GM20000 (cell line): Measurements from ENCODE around the gene C5orf24.

Experiments used
- DNase-seq: peaks from one replicate; pipeline ENCODE4 v3.0.0; 2012; ENCODE audit warnings: low spot score
- TF ChIP-seq, protein P1 (sequence below): IDR thresholded peaks from 2 replicates; pipeline ENCODE4 v1.5.1; 2012; ENCODE audit warnings: mild to moderate bottlenecking, control low read depth; ENCODE audit errors: extremely low read depth, missing control alignments

Gene C5orf24

DNA sequence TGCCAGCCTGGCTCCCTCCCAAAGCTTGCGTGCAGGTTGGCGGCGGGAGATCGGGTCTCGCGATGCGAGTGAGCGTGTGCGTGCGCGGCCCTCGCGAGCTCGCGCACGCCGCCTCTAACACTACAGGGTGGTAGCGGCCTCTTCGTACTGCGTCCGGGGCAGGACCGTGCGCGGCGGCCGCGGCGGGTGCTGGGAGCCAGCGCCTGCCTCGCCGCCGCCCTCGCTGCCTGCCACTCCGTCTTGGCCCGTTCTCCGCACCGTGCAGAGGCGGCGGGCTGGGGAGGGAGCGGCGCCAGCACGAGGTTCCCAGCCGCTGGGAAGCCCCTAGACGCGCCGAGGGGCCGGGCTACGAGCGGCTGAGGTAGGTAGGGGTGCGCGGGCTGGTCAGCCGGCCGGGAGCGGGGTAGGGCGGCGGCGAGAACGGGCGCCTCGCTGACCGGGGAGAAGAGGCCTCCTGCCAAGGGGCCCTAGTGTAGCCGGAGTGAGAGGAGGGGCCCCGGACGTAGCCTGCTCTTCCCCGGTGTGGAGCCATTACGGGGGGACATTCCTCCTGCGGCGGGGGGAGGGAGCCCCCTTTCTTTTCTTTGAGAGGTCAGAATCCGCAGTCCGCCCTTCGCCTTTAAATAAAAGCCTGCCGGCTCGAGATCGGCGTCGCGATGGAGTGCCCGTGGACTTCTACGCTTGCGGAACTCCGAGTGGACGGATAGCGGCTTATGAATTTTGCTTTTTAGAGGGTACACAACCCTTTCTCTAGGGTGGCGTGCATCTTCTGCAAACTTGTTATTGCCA is at the start of gene C5orf24:
Gene C5orf24, plus strand, starts transcription at position 117 of the 789 bp plus-strand sequence. CDS start 8,933 bp downstream, outside the sequence.
- DNase-seq, result peak; percentile 94
- TF ChIP-seq, protein P1, sequence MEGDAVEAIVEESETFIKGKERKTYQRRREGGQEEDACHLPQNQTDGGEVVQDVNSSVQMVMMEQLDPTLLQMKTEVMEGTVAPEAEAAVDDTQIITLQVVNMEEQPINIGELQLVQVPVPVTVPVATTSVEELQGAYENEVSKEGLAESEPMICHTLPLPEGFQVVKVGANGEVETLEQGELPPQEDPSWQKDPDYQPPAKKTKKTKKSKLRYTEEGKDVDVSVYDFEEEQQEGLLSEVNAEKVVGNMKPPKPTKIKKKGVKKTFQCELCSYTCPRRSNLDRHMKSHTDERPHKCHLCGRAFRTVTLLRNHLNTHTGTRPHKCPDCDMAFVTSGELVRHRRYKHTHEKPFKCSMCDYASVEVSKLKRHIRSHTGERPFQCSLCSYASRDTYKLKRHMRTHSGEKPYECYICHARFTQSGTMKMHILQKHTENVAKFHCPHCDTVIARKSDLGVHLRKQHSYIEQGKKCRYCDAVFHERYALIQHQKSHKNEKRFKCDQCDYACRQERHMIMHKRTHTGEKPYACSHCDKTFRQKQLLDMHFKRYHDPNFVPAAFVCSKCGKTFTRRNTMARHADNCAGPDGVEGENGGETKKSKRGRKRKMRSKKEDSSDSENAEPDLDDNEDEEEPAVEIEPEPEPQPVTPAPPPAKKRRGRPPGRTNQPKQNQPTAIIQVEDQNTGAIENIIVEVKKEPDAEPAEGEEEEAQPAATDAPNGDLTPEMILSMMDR, result no peak

DNA sequence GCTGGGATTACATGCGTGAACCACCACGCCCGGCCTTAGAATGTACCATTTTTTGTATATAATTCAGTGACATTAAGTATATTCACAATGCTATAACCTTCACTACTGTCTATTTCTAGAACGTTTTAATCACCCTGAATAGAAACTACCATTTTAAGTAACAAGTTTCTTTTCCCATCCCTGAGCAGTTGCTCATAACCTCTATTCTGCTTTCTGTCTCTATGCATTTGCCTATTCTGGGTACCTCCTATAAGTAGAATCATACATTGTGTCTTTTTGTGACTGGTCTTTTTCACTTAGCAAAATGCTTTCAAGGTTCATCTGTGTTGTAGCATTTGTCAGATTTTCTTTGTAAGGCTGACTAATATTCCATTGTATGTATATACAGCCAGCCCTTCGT is 47.3 kb upstream of the C5orf24 start:
- DNase-seq, result no peak

DNA sequence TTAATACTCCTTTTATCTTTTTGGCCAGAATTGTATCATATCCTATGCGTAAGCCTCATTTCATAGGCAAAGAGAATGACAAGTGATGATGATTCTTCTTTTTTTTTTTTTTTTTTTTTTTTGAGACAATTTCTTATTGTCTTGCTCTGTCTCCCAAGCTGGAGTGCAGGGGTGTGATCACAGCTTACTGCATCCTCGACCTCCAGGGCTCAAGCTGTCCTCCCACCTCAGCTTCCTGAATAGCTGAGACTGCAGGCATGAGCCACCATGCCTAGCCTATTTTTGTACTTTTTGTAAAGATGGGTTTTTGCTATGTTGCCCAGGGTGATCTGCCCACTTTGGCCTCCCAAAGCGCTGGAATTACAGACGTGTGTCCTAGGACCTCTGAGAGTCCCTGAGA is 41.9 kb upstream of the C5orf24 start:
- TF ChIP-seq, protein P1, result no peak
- no peak for DNase-seq

More for the DNA sequence above, 47.3 kb upstream of the C5orf24 start:
- TF ChIP-seq, protein P1, result no peak

DNA sequence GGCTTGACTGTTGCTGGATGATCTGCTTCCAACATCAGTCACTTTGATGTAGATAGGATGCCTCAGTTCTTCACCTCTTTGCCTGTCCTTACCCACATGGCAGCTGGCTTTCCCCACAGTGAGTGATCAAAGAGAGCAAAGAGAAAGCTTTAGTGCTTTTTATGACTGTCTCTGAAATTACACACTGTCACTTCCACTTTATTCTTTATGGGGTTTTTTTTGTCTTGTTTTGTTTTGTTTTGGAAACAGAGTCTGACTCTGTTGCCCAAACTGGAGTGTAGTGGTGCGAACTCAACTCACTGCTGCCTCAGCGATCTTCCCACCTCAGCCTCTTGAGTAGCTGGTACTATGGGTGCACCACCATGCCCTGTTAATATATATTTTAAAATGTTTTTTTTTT is 32.4 kb upstream of the C5orf24 start:
- TF ChIP-seq, protein P1, result no peak

DNA sequence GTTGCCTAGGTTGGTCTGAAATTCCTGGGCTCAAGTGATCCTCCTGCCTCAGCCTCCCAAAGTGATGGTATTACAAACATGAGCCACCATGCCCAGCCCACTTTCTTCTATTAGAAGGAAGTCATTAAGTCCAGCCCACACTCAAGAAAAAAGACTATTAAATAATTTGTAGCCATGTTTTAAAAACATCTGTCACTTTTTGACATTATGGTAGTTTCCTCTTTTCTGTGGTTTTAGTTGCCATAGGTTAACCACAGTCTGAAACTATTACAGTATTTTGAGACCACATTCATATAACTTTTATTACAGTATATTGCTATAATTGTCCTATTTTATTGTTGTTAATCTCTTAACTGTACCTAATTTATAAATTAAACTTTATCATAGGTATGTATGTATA is 31.9 kb upstream of the C5orf24 start:
- TF ChIP-seq, protein P1, result no peak
- DNase-seq, result peak; percentile 28

More for the DNA sequence above, 32.4 kb upstream of the C5orf24 start:
- DNase-seq, result peak; percentile 38

- TF ChIP-seq, protein P1, result no peak
- no peak for DNase-seq
These were observed 28.8 kb upstream of the C5orf24 start for GRCh38 chr5:134817006-134817405.

- DNase-seq, result no peak
- TF ChIP-seq, protein P1, result no peak
These were observed 27.0 kb upstream of the C5orf24 start for GRCh38 chr5:134818776-134819175.
